Sigmoid colon (tissue), 7 donors: Measurements from ENCODE around the gene IL1RN. TPM values are rescaled to one million over a fixed set of nuclear protein-coding genes. Genes with fewer than 3 reads are reported as not detected.

ENCODE experiments used
- DNase-seq: peaks from one replicate; pipeline ENCODE4 v3.0.0-alpha.2; 2019
- H3K27ac ChIP-seq, 4 donors: fragments of 200-600 bp; sonication (generic); one replicate each; pipeline ENCODE4 v1.5.1; 2016 to 2019; ENCODE audit warnings: mild to moderate bottlenecking in 1 of 4
- H3K27me3 ChIP-seq, 3 donors: fragments of 200-600 bp; sonication (generic); one replicate each; pipeline ENCODE4 v1.5.1; 2019; ENCODE audit warnings: mild to moderate bottlenecking in 1 of 3
- H3K36me3 ChIP-seq, 4 donors: fragments of 200-600 bp; sonication (generic); one replicate each; pipeline ENCODE4 v1.5.1; 2016 to 2019
- H3K4me1 ChIP-seq, 4 donors: fragments of 200-600 bp; sonication (generic); one replicate each; pipeline ENCODE4 v1.5.1; 2017 to 2019
- H3K4me3 ChIP-seq, 4 donors: fragments of 200-600 bp; sonication (generic); one replicate each; pipeline ENCODE4 v1.5.1; 2017 to 2019; ENCODE audit warnings: mild to moderate bottlenecking in 2 of 4, moderate library complexity in 1 of 4
- H3K9me3 ChIP-seq, 4 donors: fragments of 200-600 bp in 3 of 4; sonication (generic) in 3 of 4; one replicate each; pipeline versions ENCODE4 v1.5.1 to v1.6.1; 2013 to 2019
- CTCF ChIP-seq, 4 experiments: fragments of 450-650 bp in 3 of 4; fragments of 200-600 bp in 1 of 4; IDR thresholded peaks; one replicate each; pipeline ENCODE4 v1.5.1; 2016 to 2019; ENCODE audit warnings: antibody characterized with exemption in 4 of 4, mild to moderate bottlenecking in 3 of 4, moderate library complexity in 2 of 4
- EP300 ChIP-seq, 4 donors: sonication (generic); formaldehyde crosslinking; IDR thresholded peaks; one replicate each; pipeline ENCODE4 v1.6.1; 2017; ENCODE audit warnings: antibody characterized with exemption in 4 of 4
- POLR2A ChIP-seq, 2 donors: fragments of 450-650 bp; IDR thresholded peaks; one replicate each; pipeline ENCODE4 v1.6.1; 2016; ENCODE audit warnings: antibody characterized with exemption in 2 of 2, mild to moderate bottlenecking in 2 of 2, moderate library complexity in 2 of 2
- POLR2AphosphoS5 ChIP-seq, 4 donors: sonication (generic); formaldehyde crosslinking; IDR thresholded peaks; one replicate each; pipeline ENCODE4 v1.6.1; 2017; ENCODE audit warnings: antibody characterized with exemption in 4 of 4
- WGBS, 2 donors: extraction: QIAGEN DNeasy Blood & Tissue Kit; methylation state at CpG; one replicate each; pipeline ENCODE4 v1.1.7; 2013; 5-methylcytosine and 5-hydroxymethylcytosine counted together
- intact Hi-C: fragments of 100-400 bp; cut with DNase I; formaldehyde crosslinking; loops from one replicate; pipeline ENCODE4 v1.15.1; 2023
- polyA plus RNA-seq, 3 donors: library from polyadenylated mRNA; stranded (reverse); fragments of 200-250 nt; gene quantifications; one replicate each; pipeline ENCODE4 v1.2.3, GENCODE V29; 2013
- small RNA-seq, 3 donors: library from RNA; depleted of rRNA; stranded (forward); fragments of <200 nt; gene quantifications; one replicate each; pipeline ENCODE3, GENCODE V24; 2016
- total RNA-seq, 4 donors: library from RNA; depleted of rRNA; stranded (reverse); fragments of >200 nt; gene quantifications; one replicate each; pipeline ENCODE4 v1.1.0, GENCODE V29; 2016
- donor health status: healthy with polysubstance abuse.
- donor health status: Bipolar disorder and iron deficiency.
- donor health status: healthy.

Gene IL1RN
- total and polyA plus RNA-seq, 7 donors = 0.55 to 19.9 (median 6.6) TPM; not detected in 2

DNA sequence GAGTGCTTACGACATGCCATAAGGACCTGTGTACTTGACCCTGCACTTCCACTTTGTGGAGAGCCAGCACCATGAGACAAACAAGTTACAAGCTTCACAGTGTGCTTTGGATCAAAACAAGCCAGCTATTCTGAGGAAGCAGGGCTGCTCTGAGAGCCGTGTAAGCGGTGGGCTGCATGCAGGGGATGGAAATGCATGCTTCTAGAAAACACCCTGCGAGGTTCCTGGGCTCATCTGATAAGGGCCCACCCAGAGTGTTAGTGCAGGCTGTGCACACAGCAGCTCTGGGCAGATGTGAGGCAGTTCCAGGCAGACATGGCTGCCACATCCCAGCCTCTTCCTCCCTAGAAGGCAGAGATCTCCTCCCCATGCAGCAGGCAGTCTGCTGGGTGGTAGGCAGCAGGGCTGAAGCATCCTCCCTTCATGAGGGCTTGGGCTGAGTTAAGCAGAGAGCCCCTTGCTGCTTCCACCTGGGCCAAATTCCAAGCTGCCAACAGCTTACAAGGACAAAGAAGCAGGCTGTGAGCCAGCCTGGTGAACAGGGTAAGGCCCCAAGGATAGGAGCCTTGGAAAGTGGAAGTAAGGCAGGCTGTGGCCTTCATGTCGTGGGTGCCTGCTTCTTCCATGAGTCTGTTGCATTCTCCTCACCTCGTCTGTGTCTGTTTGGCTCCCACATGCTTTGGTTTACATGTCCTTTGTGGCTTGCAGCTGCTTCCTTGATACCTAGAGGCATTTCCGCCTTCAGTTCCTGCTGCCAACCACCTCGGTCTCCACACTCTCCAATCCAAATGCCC is 54.1 kb downstream of the IL1RN start:
- intact Hi-C loops = no loop called here
- Histone ChIP-seq H3K4me3 (no peak overlapping the region), H3K27me3 (no peaks in the 10 kb centered on the region), H3K27ac (no peak overlapping the region), H3K9me3 (no peaks in the 10 kb centered on the region), H3K4me1 (no peaks in the 10 kb centered on the region), H3K36me3 (no peaks in the 10 kb centered on the region)
- TF ChIP-seq POLR2A (IDR thresholded peaks at IDR 0.05) (no peak), EP300 (IDR thresholded peaks at IDR 0.05) (no peak), CTCF (IDR thresholded peaks at IDR 0.05) (no peak), POLR2AphosphoS5 (IDR thresholded peaks at IDR 0.05) (no peak)
- WGBS, 2 donors = 46 to 69% methylated on average over 8 of the region's 8 CpGs
- DNase-seq = no peak

- H3K27ac ChIP-seq = no peak overlapping the region
- intact Hi-C loops = no loop called here
- 94 to 95% methylated on average over 15 of the region's 15 CpGs for WGBS, 2 donors
Observed at GRCh38 chr2:113182471-113183260, 55.3 kb downstream of the IL1RN start.

GRCh38 chr2:113183264-113183663 is 55.9 kb downstream of the IL1RN start:
- WGBS, 2 donors = 95 to 97% methylated on average over 8 of the region's 8 CpGs
- intact Hi-C loops = no loop called here
- no peak for DNase-seq
- Histone ChIP-seq H3K27ac (no peak overlapping the region), H3K4me3 (no peak overlapping the region), H3K27me3 (no peaks in the 10 kb centered on the region), H3K9me3 (no peaks in the 10 kb centered on the region), H3K36me3 (no peaks in the 10 kb centered on the region), H3K4me1 (no peaks in the 10 kb centered on the region)
- TF ChIP-seq CTCF (IDR thresholded peaks at IDR 0.05) (no peak), EP300 (IDR thresholded peaks at IDR 0.05) (no peak), POLR2AphosphoS5 (IDR thresholded peaks at IDR 0.05) (no peak), POLR2A (IDR thresholded peaks at IDR 0.05) (no peak)

More at GRCh38 chr2:113182471-113183260, 55.3 kb downstream of the IL1RN start:
- TF ChIP-seq CTCF (IDR thresholded peaks at IDR 0.05) (no peak), POLR2AphosphoS5 (IDR thresholded peaks at IDR 0.05) (no peak), EP300 (IDR thresholded peaks at IDR 0.05) (no peak), POLR2A (IDR thresholded peaks at IDR 0.05) (no peak)
- H3K36me3 ChIP-seq = no peaks in the 10 kb centered on the region
- H3K9me3 ChIP-seq = no peaks in the 10 kb centered on the region
- no peaks in the 10 kb centered on the region for H3K4me1 ChIP-seq
- no peak overlapping the region for H3K4me3 ChIP-seq
- DNase-seq = no peak
- no peaks in the 10 kb centered on the region for H3K27me3 ChIP-seq

Small RNAs within 50 kb of the gene (small RNA-seq; reads per million reads assigned to genes)
- gene RNU6-1180P = 0 reads per million in 3 donors

Other genes starting within 250 kb of the IL1RN start
- gene IL37, start 216.4 kb upstream of the IL1RN start, total RNA-seq = not detected
- gene IL37, start 216.4 kb upstream of the IL1RN start, polyA plus RNA-seq = 1 to 10 TPM in 1 of 3 donors, not detected in 2; 1.3 TPM
- not detected for gene IL36G, start 149.6 kb upstream of the IL1RN start, total RNA-seq
- gene IL36G, start 149.6 kb upstream of the IL1RN start, polyA plus RNA-seq = under 1 TPM in 1 of 3 donors, not detected in 2; 0.17 TPM
- not detected for gene IL36A, start 122.1 kb upstream of the IL1RN start, total RNA-seq
- not detected for gene IL36A, start 122.1 kb upstream of the IL1RN start, polyA plus RNA-seq
- not detected for gene IL36B, start 74.7 kb upstream of the IL1RN start, total RNA-seq
- gene IL36B, start 74.7 kb upstream of the IL1RN start, polyA plus RNA-seq = not detected
- not detected for gene IL36RN, start 68.4 kb upstream of the IL1RN start, total RNA-seq
- gene IL36RN, start 68.4 kb upstream of the IL1RN start, polyA plus RNA-seq = under 1 TPM in 1 of 3 donors, not detected in 2; 0.03 TPM
- gene IL1F10, start 59.6 kb upstream of the IL1RN start, total RNA-seq = not detected
- not detected for gene IL1F10, start 59.6 kb upstream of the IL1RN start, polyA plus RNA-seq
- 1 to 10 TPM; 1.4 to 6.6 (median 2.0) TPM for gene PSD4, start 46.4 kb downstream of the IL1RN start, total RNA-seq
- gene PSD4, start 46.4 kb downstream of the IL1RN start, polyA plus RNA-seq = 10 to 100 TPM; 15.0 to 51.6 (median 22.9) TPM
- gene PAX8, start 151.3 kb downstream of the IL1RN start, total RNA-seq = under 1 TPM in 3 of 4 donors, not detected in 1; 0.41 to 0.71 (median 0.55) TPM
- gene PAX8, start 151.3 kb downstream of the IL1RN start, polyA plus RNA-seq = 10 to 100 TPM in 1 of 3 donors, 1 to 10 TPM in 2; 1.1 to 10.8 (median 2.5) TPM